T-helper 1 cell (primary cell): ENCODE results near the gene MRAP2.
"Not testable (repeated sequence)": the region's sequence is repeated elsewhere in the genome, so short reads cannot be mapped to it uniquely, and the experiment has no call there.

Experiments used
- DNase-seq, 5 donors: peaks; one replicate each; pipeline ENCODE4 v3.0.0-alpha.2; 2012 to 2020

Gene MRAP2

DNA sequence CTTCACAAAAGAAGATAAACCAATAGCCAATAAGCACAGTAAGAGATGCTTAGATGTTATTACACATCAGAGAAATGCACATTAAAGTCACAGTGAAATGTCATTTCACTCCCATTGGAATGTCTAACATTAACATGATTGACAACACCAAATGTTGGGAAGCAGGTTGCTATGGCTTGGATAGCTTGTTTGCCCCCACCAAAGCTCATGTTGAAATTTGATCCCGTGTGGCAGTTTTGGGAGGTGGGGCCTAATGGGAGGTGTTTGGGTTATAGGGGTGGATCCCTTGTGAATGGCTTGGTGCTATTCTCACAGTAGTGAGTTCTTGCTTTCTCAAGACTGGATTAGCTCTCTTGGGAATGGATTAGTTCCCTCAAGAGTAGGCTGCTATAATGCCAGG is 44.8 kb downstream of the MRAP2 start:
- no peak for DNase-seq

DNA sequence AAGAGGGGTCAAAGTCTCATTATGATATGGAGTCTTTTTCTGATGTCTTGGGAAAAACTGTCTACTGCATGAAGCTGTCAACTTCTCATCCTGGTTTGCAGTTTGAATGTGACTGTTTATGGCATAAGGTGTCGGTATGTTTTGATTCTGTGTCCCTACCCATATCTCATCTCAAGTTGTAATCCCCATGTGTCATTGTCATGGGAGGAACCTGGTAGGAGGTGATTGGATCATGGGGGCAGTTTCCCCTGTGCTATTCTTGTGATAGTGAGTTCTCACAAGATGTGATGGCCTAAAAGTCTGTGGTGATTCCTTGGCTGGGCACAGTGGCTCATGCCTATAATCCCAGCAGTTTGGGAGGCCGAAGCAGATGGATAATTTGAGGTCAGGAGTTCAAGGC is 47.6 kb downstream of the MRAP2 start:
- DNase-seq = no peak

DNA sequence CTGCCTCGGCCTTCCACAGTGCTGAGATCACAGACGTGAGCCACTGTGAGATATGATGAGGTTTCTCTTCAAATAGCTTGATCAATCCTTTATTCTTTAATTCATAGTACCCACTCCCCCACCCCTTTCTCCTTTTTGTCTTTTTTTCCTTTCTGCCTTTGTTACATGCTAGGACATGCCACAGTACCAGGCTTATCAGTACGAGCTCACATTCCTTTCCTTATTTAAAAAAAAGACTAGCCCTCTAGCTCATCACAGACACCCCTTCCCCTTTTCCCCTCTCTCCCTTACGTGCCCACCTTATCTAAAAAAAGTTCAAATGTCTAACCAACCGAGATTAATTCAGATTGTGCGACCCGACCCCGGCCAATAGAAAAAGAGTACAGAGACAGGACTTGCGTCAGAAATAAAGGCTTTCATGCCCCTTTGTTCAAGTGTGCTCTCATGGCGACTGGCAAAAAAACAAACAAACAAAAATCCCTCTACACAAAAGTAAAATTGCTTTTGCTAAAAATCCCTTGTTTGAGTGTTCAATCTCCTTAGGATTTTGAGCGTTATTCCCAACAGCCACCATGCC is 49.2 kb downstream of the MRAP2 start:
- no peak for DNase-seq

DNA sequence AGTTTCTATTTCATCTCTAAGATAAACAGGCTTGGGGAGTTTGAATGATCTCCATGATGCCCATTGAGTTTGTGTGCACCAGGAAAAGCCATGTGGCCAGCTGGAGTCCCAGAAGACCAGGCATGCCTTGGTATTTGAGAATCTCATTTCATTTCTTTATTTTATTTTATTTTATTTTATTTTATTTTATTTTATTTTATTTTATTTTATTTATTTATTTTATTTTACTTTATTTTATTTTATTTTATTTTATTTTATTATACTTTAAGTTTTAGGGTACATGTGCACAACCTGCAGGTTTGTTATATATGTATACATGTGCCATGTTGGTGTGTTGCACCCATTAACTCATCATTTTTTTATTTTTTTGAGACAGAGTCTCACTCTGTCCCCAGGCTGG is 51.1 kb downstream of the MRAP2 start:
- not testable (repeated sequence) for DNase-seq

DNA sequence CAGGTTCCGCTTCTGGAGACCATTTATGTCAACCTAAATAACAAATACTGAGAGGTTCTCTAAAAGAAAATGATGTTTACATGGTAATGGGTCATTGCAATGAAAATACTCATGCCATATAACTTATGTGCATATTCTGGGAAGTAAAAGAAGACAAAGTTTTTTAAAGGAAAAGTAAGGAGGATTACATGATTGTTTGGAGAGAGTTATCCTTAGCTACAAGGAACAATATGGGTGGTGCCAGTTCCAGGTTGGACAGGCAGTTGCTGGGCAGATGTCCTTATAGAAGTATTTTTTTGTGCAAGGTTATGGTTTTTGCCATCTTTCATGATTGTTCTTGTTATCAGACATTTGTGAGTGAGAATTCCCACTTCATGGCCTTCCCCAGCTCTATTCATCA is 52.5 kb downstream of the MRAP2 start:
- DNase-seq = no peak

DNA sequence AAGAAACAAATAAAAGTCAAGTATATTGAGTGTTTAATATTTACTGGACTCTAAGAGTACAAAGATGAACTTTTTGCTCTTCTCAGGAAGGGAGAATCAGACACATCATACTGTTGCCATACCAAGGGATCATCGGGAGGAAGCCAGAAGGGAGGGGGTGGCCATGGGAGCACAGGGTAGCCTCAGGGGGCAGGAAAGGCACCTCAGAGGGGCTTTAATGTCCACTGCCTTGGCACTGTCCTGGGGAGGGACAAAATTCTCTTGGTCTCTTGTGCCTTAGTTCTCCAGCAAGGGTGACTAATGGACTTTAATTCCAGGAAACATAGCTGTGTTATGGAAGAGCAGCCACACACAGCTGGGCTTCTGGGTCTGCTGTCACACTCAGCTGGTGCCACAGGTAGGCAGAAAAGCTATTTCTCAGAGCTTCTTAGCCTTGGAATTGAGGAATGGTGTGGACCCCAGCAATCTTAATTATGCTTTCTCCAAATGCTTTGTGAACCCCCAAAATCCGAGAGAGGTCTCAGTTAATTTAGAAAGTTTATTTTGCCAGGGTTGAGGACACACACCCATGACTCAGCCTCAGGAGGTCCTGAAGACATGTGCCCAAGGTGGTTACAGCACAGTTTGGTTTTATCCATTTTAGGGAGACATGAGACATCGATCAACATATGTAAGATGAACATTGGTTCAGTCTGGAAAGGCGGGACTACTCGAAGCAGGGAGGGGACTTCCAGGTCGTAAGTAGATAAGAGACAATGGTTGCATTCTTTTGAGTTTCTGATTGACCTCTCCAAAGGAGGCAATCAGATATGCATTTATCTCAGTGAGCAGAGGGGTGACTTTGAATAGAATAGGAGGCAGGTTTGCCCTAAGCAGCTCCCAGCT is 53.2 kb downstream of the MRAP2 start:
- DNase-seq = no peak

DNA sequence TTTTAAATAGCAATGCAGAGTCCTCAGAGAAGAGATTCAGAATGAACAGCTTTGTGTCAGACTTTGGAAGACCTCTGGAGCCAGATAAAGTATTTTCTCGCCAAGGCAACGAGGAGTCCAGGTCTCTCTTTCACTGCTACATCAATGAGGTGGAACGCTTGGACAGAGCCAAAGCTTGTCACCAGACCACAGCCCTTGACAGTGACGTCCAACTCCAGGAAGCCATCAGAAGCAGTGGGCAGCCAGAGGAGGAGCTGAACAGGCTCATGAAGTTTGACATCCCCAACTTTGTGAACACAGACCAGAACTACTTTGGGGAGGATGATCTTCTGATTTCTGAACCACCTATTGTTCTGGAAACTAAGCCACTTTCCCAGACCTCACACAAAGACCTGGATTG is 55.5 kb downstream of the MRAP2 start:
- DNase-seq = no peak

DNA sequence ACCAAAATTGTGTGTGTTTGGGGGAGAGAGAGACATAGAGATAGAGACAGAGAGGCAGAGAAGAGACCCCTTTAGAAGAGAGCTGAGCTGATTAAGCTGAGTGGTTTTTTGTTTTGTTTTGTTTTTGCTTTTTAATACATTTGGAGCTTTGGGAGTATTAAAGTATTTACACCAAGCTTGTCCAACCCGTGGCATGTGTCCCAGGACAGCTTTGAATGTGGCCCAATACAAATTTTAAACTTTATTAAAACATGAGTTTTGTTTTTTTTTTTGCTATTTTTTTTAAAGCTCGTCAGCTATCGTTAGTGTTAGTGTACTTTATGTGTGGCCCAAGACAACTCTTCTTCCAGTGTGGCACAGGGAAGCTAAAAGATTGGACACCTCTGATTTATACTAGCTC is 56.0 kb downstream of the MRAP2 start:
- DNase-seq = no peak

DNA sequence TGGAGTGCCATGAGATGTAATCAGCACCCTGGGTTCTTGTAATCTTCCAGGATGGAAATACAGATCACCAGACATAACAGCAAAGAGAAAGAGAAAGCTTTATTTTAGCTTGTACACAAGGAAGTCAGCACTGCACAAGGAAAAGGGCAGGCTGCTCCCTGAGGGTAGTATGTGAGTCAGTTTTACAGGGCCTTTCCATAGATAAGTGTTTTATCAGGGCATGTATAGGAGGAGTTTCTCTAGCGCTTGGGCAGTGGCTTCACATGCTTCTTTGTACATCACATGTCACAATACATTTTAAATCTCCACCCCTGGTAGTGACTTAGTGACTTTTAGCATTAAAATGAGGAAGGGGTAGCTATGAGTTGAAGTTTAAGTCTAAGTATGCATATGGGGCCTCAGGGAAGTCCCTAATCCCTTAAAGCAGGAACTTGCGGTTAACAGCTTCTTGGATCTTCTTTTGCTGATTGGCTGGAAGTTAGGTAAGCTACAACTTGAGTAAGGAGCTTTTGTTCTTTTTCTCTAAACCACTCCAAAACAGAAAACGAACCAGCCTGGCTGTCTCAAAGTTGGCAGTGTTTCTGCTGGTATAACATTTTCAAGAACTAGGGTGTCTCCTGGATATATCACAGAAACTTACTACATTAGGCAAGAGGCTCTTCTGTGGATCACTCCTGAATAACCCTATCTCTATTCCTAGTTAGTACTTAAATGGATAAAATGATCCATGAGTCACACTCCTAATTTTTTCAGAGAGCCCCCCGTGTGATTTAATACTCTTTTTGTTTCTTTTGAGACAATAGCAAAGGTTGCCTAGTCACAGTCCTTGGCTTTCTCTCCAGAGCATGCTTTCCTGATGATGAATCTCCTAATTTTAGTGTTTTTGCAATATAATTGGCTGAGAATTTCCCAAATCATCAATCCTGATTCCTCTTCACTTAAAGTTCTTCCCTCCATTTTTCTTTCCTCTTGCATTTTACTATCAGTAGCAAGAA is 60.2 kb downstream of the MRAP2 start:
- DNase-seq = no peak

DNA sequence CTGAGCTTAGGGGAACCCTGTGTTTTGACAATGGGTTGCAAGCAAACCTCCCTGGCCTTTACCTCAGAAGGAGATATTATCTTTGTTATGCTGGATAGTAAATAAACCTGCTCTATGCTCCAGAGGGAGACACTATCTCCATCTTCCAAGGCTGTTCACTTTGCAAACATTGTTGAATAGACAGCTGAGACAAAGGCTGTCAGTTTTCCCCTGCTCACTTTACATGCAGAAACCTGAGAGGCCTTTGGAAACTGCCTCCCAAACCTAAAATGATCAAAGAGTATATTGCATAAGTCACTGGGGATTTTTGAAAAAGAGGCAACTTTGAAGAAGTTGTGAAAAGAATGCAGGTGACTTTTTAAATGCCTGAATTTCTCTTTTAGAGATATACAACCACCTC is 61.6 kb downstream of the MRAP2 start:
- no peak for DNase-seq

DNA sequence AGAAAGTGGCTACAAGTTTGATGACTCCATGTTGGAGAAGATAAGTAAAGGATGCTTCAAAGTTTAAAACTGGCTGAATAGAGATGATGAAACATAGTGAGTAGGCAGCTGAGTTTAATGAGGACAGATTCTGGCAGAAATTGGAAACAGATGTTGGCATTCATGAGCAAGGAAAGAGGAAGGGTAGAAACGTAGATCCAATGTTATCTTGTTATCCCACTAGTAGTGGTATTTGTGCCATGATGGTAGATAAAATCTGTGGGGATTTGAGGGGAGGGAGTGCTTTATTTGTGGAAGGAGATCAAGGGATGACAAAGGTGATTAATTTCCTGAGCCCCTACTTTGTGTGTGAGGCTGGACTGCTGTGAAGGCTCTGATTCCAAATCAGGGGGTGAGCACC is 69.5 kb downstream of the MRAP2 start:
- no peak for DNase-seq

DNA sequence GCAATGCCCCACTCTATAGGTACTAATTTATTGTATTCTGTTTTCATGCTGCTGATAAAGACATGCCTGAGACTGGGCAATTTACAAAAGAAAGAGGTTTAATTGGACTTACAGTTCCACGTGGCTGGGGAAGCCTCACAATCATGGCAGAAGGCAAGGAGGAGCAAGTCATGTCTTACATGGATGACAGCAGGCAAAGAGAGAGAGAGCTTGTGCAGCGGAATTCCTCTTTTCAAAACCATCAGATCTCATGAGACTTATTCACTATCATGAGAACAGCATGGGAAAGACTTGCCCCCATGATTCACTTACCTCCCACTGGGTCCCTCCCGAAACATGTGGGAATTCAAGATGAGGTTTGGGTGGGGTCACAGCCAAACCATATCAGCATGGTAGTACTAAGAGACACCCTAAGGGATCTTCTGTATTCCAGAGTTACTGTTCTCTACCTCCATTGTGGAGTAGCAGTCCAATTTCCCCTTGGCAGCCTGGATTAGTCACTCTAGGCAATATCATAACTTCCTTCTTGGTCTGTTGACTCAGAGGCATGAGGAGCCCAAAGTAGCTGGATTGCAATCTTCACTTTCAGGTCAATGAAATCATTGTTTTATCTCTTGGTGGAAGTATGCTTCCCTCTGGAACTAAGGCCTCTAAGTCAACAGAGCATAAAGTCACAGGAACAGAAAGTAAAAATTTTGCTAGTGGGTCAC is 71.8 kb downstream of the MRAP2 start:
- not testable (repeated sequence) for DNase-seq

DNA sequence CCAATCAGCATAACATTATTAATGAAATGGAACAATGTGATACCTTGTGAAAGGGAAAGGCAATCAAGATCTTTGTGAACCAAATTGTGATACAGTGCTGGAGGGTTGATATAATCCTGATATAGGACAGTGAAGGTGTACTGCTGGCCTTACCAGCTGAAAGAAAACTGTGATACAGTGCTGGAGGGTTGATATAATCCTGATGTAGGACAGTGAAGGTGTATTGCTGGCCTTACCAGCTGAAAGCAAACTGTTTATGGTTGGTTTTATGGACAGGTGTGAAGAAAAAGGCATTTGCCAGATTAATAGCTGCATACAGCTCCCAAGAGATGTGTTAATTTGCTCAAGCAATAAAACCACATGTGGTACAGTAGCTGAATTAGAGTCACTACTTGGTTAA is 73.9 kb downstream of the MRAP2 start:
- no peak for DNase-seq

DNA sequence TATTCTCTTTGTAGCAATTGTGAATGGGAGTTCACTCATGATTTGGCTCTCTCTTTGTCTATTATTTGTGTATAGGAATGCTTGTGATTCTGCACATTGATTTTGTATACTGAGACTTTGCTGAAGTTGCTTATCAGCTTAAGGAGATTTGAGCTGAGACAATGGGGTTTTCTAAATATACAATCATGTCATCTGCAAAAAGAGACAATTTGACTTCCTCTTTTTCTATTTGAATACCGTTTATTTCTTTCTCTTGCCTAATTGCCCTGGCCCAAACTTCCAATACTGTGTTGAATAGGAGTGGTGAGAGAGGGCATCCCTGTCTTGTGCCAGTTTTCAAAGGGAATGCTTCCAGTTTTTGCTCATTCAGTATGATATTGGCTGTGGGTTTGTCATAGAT is 77.8 kb downstream of the MRAP2 start:
- not testable (repeated sequence) for DNase-seq

DNA sequence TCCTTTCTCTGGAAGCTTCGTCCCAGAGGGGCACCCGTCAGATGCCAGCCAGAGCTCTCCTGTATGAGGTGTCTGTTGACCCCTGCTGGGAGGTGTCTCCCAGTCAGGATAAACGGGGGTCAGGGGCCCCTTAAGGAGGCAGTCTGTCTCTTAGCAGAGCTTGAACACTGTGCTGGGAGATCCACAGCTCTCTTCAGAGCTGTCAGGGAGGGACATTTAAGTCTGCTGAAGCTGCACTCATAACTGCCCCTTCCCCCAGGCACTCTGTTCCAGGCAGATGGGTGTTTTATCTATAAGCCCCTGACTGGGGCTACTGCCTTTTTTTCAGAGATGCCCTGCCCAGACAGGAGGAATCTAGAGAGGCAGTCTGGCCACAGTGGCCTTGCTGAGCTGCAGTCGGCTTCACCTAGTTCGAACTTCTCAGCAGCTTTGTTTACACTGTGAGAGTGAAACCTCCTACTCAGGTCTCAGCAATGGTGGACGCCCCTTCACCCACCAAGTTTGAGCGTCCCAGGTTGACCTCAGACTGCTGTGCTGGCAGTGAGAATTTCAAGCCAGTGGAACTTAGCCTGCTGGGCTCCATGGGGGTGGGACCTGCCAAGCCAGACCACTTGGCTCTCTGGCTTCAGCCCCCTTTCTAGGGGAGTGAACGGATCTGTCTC is 81.5 kb downstream of the MRAP2 start:
- DNase-seq = not testable (repeated sequence)

DNA sequence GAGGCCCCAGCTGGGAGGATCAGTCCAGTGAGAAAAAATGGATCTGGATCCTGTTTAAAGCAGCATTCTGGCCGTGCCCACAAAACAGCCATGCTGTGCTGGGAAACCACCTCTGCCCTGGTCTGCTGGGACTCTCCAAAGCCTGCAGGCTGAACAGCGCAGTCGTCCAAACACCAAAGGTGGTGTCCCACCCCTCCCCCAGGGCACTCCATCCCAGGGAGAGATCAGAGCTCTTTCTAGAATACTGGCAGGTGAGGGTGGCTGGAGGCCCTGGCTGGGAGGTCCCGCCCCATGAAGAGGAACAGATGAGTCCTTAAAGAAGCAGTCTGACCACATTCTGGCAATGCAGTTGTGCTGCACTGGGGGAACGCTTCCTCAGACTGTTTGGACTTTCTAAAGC is 84.6 kb downstream of the MRAP2 start:
- no peak for DNase-seq

DNA sequence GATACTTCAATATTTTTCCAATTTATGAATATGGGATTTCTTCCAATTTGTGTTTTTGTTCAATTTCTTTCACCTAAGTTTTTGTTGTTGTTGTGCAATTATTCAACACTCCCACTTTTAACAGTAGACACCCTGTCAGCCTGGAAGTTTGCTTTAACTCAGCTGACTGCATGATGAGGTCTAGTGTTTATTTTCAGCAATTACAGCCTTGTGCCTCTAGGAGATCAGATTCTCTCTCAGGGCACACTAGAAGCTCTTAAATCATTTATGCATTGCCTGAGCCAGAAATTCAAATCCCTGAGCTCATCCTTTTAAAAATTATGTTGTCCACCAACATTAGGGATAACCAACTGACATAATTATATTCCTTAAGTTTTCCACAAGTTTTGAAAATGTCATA is 85.7 kb downstream of the MRAP2 start:
- no peak for DNase-seq

DNA sequence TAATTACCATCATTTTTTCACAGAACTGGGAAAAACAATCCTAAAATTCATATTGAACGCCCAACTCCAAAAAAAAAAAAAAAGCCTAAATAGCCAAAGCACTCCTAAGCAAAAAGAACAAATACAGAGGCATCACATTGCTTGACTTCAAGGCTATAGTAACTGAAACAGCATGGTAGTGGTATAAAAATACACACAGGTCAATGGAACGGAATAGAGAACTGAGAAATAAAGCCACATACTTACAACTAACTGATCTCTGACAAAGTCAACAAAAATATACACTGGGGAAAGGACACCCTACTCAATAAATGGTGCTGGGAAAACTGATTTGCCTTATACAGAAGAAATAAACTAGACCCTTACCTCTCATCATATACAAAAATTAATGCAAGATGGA is 89.6 kb downstream of the MRAP2 start:
- DNase-seq = no peak

DNA sequence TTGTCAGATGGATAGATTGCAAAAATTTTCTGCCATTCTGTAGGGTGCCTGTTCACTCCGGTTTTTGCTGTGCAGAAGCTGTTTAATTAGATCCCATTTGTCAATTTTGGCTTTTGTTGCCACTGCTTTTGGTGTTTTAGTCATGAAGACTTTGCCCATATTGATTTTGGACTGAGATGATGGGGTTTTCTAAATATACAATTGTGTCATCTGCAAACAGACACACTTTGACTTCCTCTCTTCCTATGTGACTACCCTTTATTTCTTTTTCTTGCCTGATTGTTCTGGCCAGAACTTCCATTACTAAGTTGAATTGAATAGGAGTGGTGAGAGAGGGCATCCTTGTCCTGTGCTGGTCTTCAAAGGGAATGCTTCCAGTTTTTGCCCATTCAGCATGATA is 96.0 kb downstream of the MRAP2 start:
- not testable (repeated sequence) for DNase-seq

DNA sequence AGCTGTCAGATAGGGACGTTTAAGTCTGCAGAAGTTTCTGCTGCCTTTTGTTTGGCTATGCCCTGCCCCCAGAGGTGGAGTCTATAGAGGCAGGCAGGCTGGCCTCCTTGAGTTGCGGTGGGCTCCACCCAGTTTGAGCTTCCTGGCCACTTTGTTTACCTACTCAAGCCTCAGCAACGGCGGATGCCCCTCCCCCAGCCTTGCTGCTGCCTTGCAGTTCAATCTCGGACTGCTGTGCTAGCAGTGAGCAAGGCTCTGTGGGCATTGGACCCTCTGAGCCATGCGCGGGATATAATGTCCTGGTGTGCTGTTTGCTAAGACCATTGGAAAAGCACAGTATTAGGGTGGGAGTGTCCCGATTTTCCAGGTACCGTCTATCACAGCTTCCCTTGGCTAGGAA is 99.8 kb downstream of the MRAP2 start:
- DNase-seq = not testable (repeated sequence)

DNA sequence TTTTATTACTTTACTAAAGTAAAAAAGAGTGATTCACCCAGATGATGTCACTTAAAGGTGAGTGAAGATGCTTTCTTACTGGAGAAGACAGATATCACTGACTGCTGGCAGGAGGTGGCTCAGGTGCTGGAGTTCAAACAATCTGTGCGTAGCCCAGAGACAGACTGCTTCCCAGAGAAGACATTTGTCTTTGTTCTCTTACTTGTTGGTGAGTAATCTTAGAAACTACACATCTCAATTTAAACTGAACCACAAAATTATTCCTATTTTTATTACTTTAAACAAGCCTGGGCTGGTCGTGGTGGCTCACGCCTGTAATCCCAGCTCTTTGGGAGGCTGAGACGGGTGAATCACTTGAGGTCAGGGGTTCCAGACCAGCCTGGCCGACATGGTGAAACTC is 101.7 kb downstream of the MRAP2 start:
- no peak for DNase-seq
